SKM-1 (cell line): ENCODE data around the gene RETSAT.
A peak's percentile ranks its signal among the peaks of the same experiment; 100 is the strongest.
"Not testable (repeated sequence)": the region's sequence is repeated elsewhere in the genome, so short reads cannot be mapped to it uniquely, and the experiment has no call there.

Source experiments
- DNase-seq: peaks from one replicate; lab custom pipeline; 2025; ENCODE audit not compliant: unreplicated experiment; lab: John Stamatoyannopoulos, UW

Gene RETSAT

GRCh38 chr2:85354286-85355072 is at the start of gene RETSAT, which contains the start of gene ELMOD3:
RETSAT (minus strand) TSS chr2:85354528; CDS start chr2:85354507, 21 bp downstream.
ELMOD3 (plus strand) TSS chr2:85354769; CDS start chr2:85357199, 2,430 bp downstream.
- DNase-seq, result peak; percentile 100

GRCh38 chr2:85401844-85402243 is 47.5 kb upstream of the RETSAT start:
- peak; percentile 90 for DNase-seq

- DNase-seq, result no peak
Measured at GRCh38 chr2:85401464-85401805, 47.1 kb upstream of the RETSAT start.

- no peak for DNase-seq
Measured at GRCh38 chr2:85400541-85401463, 46.5 kb upstream of the RETSAT start.

GRCh38 chr2:85400023-85400422 is 45.7 kb upstream of the RETSAT start:
- DNase-seq, result no peak

GRCh38 chr2:85399183-85399455 is 44.8 kb upstream of the RETSAT start:
- DNase-seq, result no peak

GRCh38 chr2:85398426-85399182 is 44.3 kb upstream of the RETSAT start:
- DNase-seq, result no peak

GRCh38 chr2:85397925-85398331 is 43.6 kb upstream of the RETSAT start:
- DNase-seq, result no peak

- no peak for DNase-seq
Measured at GRCh38 chr2:85396531-85397470, 42.5 kb upstream of the RETSAT start.

- DNase-seq, result no peak
Measured at GRCh38 chr2:85395912-85396475, 41.7 kb upstream of the RETSAT start.

GRCh38 chr2:85394976-85395375 is 40.6 kb upstream of the RETSAT start:
- no peak for DNase-seq

GRCh38 chr2:85394261-85394681 is 39.9 kb upstream of the RETSAT start:
- no peak for DNase-seq

GRCh38 chr2:85393836-85394235 is 39.5 kb upstream of the RETSAT start:
- no peak for DNase-seq

GRCh38 chr2:85390941-85391669 is 36.8 kb upstream of the RETSAT start:
- peak; percentile 45 for DNase-seq

- no peak for DNase-seq
Measured at GRCh38 chr2:85388878-85389538, 34.7 kb upstream of the RETSAT start.

- DNase-seq, result no peak
Measured at GRCh38 chr2:85387754-85388153, 33.4 kb upstream of the RETSAT start.

GRCh38 chr2:85385746-85386145 is 31.4 kb upstream of the RETSAT start:
- no peak for DNase-seq

- DNase-seq, result no peak
Measured at GRCh38 chr2:85383850-85384249, 29.5 kb upstream of the RETSAT start.

GRCh38 chr2:85383151-85383550 is 28.8 kb upstream of the RETSAT start:
- DNase-seq, result not testable (repeated sequence)
